H1 (cell line): ENCODE data around the gene GRM7. TPM values are rescaled to one million over a fixed set of nuclear protein-coding genes. Genes with fewer than 3 reads are reported as not detected.

Experiments
- CTCF ChIA-PET: fragments of 300-600 bp; sonication (Branson Sonifier 250); formaldehyde crosslinking; loops from one replicate; lab custom pipeline; 2021; ENCODE audit not compliant: partially characterized antibody; lab: Charles Lee
- POLR2A ChIA-PET: fragments of 300-600 bp; sonication (Branson Sonifier 250); formaldehyde crosslinking; loops from one replicate; lab custom pipeline; 2021; ENCODE audit warnings: inconsistent platforms; ENCODE audit not compliant: partially characterized antibody; lab: Charles Lee
- DNase-seq, 2 experiments: peaks; one replicate each; pipeline versions ENCODE4 v3.0.0 to v3.0.0-alpha.2; 2010 to 2022; ENCODE audit warnings: low spot score in 2 of 2, low read depth in 1 of 2, mixed read lengths in 1 of 2
- FAIRE-seq: peaks from 2 replicates; lab custom pipeline; 2011; peaks lifted over from hg19 to GRCh38; lab: Jason Lieb, UNC
- H2AFZ ChIP-seq: 2 replicates; pipeline ENCODE4 v1.8.1; 2012; ENCODE audit warnings: low read length, inconsistent platforms
- H2AK5ac ChIP-seq: 2 replicates; pipeline ENCODE4 v1.6.1; 2013; ENCODE audit warnings: low read depth, low read length
- H2BK120ac ChIP-seq: replicated peaks from 2 replicates; pipeline ENCODE3; 2013; ENCODE audit warnings: low read depth, low read length, inconsistent platforms
- H2BK12ac ChIP-seq: 2 replicates; pipeline ENCODE4 v1.6.1; 2013; ENCODE audit warnings: low read depth, low read length
- H2BK15ac ChIP-seq: 2 replicates; pipeline ENCODE4 v1.6.1; 2013; ENCODE audit warnings: low read length
- H2BK20ac ChIP-seq: 2 replicates; pipeline ENCODE4 v1.6.1; 2013; ENCODE audit warnings: low read length
- H2BK5ac ChIP-seq: 2 replicates; pipeline ENCODE4 v1.6.1; 2013; ENCODE audit warnings: low read depth, low read length
- H3K14ac ChIP-seq: 2 replicates; pipeline ENCODE4 v1.6.1; 2013; ENCODE audit warnings: inconsistent platforms; ENCODE audit not compliant: insufficient read length
- H3K18ac ChIP-seq: 2 replicates; pipeline ENCODE4 v1.6.1; 2013; ENCODE audit warnings: low read length; ENCODE audit errors: extremely low read depth
- H3K23ac ChIP-seq: 2 replicates; pipeline ENCODE4 v1.6.1; 2013; ENCODE audit warnings: inconsistent platforms; ENCODE audit not compliant: insufficient read length
- H3K23me2 ChIP-seq: 2 replicates; pipeline ENCODE4 v1.6.1; 2013; ENCODE audit warnings: low read depth, low read length
- H3K27ac ChIP-seq: 2 replicates; pipeline ENCODE4 v1.6.1; 2011; ENCODE audit warnings: low read depth, low read length, inconsistent platforms
- H3K27me3 ChIP-seq, 4 experiments: replicated peaks in 1 of 4; 1 replicate in 1 of 4; 2 replicates in 3 of 4; pipeline versions ENCODE4 v1.6.1 to v1.8.1; 2011 to 2013; ENCODE audit warnings: low read length in 3 of 4, mild to moderate bottlenecking in 3 of 4, inconsistent platforms in 2 of 4, mixed read lengths in 2 of 4, moderate library complexity in 1 of 4; ENCODE audit not compliant: control insufficient read depth in 3 of 4, insufficient read depth in 3 of 4; ENCODE audit errors: extremely low read depth in 1 of 4
- H3K36me3 ChIP-seq, 4 experiments: 2 replicates each; pipeline versions ENCODE4 v1.6.1 to v1.8.1; 2011 to 2013; ENCODE audit warnings: mild to moderate bottlenecking in 4 of 4, low read length in 3 of 4, moderate library complexity in 2 of 4, control low read depth in 1 of 4, inconsistent platforms in 1 of 4; ENCODE audit not compliant: insufficient read depth in 4 of 4, control insufficient read depth in 2 of 4
- H3K4ac ChIP-seq: replicated peaks from 2 replicates; pipeline ENCODE3; 2013; ENCODE audit warnings: low read length, low read depth, mixed read lengths, inconsistent platforms; ENCODE audit not compliant: insufficient read length
- H3K4me1 ChIP-seq, 4 experiments: replicated peaks in 1 of 4; 1 replicate in 1 of 4; 2 replicates in 3 of 4; pipeline versions ENCODE4 v1.6.1 to v1.8.1; 2011 to 2013; ENCODE audit warnings: low read length in 3 of 4, inconsistent platforms in 2 of 4, mixed read lengths in 1 of 4; ENCODE audit not compliant: insufficient read depth in 4 of 4, control insufficient read depth in 3 of 4
- H3K4me2 ChIP-seq, 2 experiments: 2 replicates each; pipeline versions ENCODE4 v1.6.1 to v1.8.1; 2011 to 2013; ENCODE audit warnings: low read depth in 2 of 2, low read length in 2 of 2, control low read depth in 1 of 2, inconsistent platforms in 1 of 2, mild to moderate bottlenecking in 1 of 2; ENCODE audit not compliant: insufficient read depth in 1 of 2
- H3K4me3 ChIP-seq, 4 experiments: fragments of 200-600, 300-600 bp in 1 of 4; sonication (generic), shearing (Covaris generic), sonication (Bioruptor Twin) in 1 of 4; 2 replicates each; pipeline versions ENCODE4 v1.5.1 to v1.8.1; 2011 to 2016; ENCODE audit warnings: low read length in 4 of 4, low read depth in 3 of 4, control low read depth in 2 of 4, inconsistent platforms in 2 of 4, mild to moderate bottlenecking in 2 of 4, mixed read lengths in 1 of 4, moderate library complexity in 1 of 4; ENCODE audit not compliant: insufficient read depth in 2 of 4; ENCODE audit errors: extremely low read depth in 1 of 4
- H3K56ac ChIP-seq: replicated peaks from 2 replicates; pipeline ENCODE3; 2013; ENCODE audit warnings: low read depth, mild to moderate bottlenecking, mixed read lengths, low read length, inconsistent platforms; ENCODE audit not compliant: insufficient read length
- H3K79me1 ChIP-seq: 2 replicates; pipeline ENCODE4 v1.6.1; 2013; ENCODE audit warnings: low read depth, low read length, control low read depth
- H3K79me2 ChIP-seq, 2 experiments: 2 replicates each; pipeline versions ENCODE4 v1.6.1 to v1.8.1; 2012 to 2013; ENCODE audit warnings: low read length in 2 of 2, mild to moderate bottlenecking in 2 of 2, inconsistent platforms in 1 of 2; ENCODE audit not compliant: insufficient read depth in 2 of 2, control insufficient read depth in 1 of 2
- H3K9ac ChIP-seq, 4 experiments: replicated peaks in 1 of 4; 1 replicate in 1 of 4; 2 replicates in 3 of 4; pipeline versions ENCODE4 v1.6.1 to v1.8.1; 2011 to 2013; ENCODE audit warnings: low read depth in 3 of 4, low read length in 3 of 4, control low read depth in 2 of 4, mild to moderate bottlenecking in 2 of 4, moderate library complexity in 2 of 4, inconsistent platforms in 1 of 4; ENCODE audit errors: extremely low read depth in 1 of 4
- H3K9me3 ChIP-seq, 2 experiments: 2 replicates each; pipeline versions ENCODE4 v1.6.1 to v1.8.1; 2012 to 2013; ENCODE audit warnings: mild to moderate bottlenecking in 2 of 2, moderate library complexity in 2 of 2, control low read depth in 1 of 2, inconsistent platforms in 1 of 2, low read depth in 1 of 2, low read length in 1 of 2, mixed read lengths in 1 of 2; ENCODE audit not compliant: insufficient read depth in 2 of 2
- H4K20me1 ChIP-seq, 2 experiments: replicated peaks in 1 of 2; 2 replicates each; pipeline versions ENCODE3 to v1.8.1; 2011 to 2013; ENCODE audit warnings: inconsistent platforms in 2 of 2, low read length in 2 of 2, mild to moderate bottlenecking in 1 of 2; ENCODE audit not compliant: insufficient read depth in 2 of 2, control insufficient read depth in 1 of 2
- H4K5ac ChIP-seq: 2 replicates; pipeline ENCODE4 v1.6.1; 2013; ENCODE audit warnings: low read length, low read depth, mixed read lengths, inconsistent platforms; ENCODE audit not compliant: insufficient read length
- H4K8ac ChIP-seq: 2 replicates; pipeline ENCODE4 v1.8.0; 2013; ENCODE audit warnings: mild to moderate bottlenecking, moderate library complexity, low read length, inconsistent platforms; ENCODE audit not compliant: insufficient read depth; ENCODE audit errors: extremely low read depth
- H4K91ac ChIP-seq: replicated peaks from 2 replicates; pipeline ENCODE3; 2013; ENCODE audit warnings: low read length, mixed read lengths, inconsistent platforms; ENCODE audit not compliant: insufficient read length
- CBX8 ChIP-seq: fragments of 300-800, 300-1000 bp; sonication (generic); IDR thresholded peaks from 2 replicates; pipeline ENCODE4 v1.7.1; 2016; ENCODE audit warnings: low read depth, low read length, borderline replicate concordance
- FOSL1 ChIP-seq: IDR thresholded peaks from 2 replicates; pipeline ENCODE4 v1.6.1; 2011; ENCODE audit warnings: mild to moderate bottlenecking, low read depth, low read length, moderate library complexity; ENCODE audit not compliant: insufficient read depth
- JUND ChIP-seq: IDR thresholded peaks from 2 replicates; pipeline ENCODE4 v1.6.1; 2011; ENCODE audit warnings: mild to moderate bottlenecking, improper control_type of control experiment, low read length
- POLR2A ChIP-seq, 2 experiments: IDR thresholded peaks; 1 replicate in 1 of 2; 2 replicates in 1 of 2; pipeline ENCODE4 v1.6.1; 2011; ENCODE audit warnings: low read depth in 2 of 2, low read length in 2 of 2, mild to moderate bottlenecking in 2 of 2; ENCODE audit errors: control extremely low read depth in 1 of 2
- ZNF274 ChIP-seq: IDR thresholded peaks from 2 replicates; pipeline ENCODE4 v1.7.0; 2012; ENCODE audit warnings: low read length, borderline replicate concordance; ENCODE audit errors: extremely low read depth
- WGBS, 2 experiments: shearing (Covaris generic) in 1 of 2; methylation state at CpG; one replicate each; pipeline versions ENCODE4 v1.1.6 to v1.1.7; 2013 to 2015; ENCODE audit warnings: low lambda C conversion rate in 2 of 2, mixed read lengths in 2 of 2, inconsistent platforms in 1 of 2, low coverage in 1 of 2, missing lambda C conversion rate in 1 of 2; ENCODE audit not compliant: insufficient replicate concordance in 2 of 2, insufficient coverage in 1 of 2, insufficient read length in 1 of 2; ENCODE audit errors: extremely low coverage in 1 of 2, missing lambda C conversion rate in 1 of 2; 5-methylcytosine and 5-hydroxymethylcytosine counted together
- polyA plus RNA-seq, 7 experiments: library from polyadenylated mRNA; depleted of rRNA in 3 of 7; stranded (reverse) in 5 of 7; unstranded in 2 of 7; fragments of >200 nt in 5 of 7; fragments of 200-250 nt in 2 of 7; gene quantifications; 1 replicate in 5 of 7; 2 replicates in 1 of 7; 4 replicates in 1 of 7; pipeline versions ENCODE4 v1.2.1 to v1.2.3, GENCODE V29; 2011 to 2013; ENCODE audit warnings: missing spikeins in 2 of 7, mixed read lengths in 2 of 7
- total RNA-seq: library from RNA; stranded (reverse); fragmentation: NEBNext Ultra II Directional; extraction: Animal tissue kit (Norgen Biotek cat#: 25700); gene quantifications from 2 replicates; pipeline ENCODE4 v1.2.1, GENCODE V29; 2021
- TF ChIP-seq, protein P1 (sequence below): IDR thresholded peaks from 2 replicates; pipeline ENCODE4 v1.6.1; 2011; ENCODE audit warnings: low read length, improper control_type of control experiment

The GRM7 gene
- total and polyA plus RNA-seq, 2 of the 8 experiments (the other 6 are each of a cell fraction or from before 2014, with no cell fraction given): 0.17 to 0.24 TPM

DNA sequence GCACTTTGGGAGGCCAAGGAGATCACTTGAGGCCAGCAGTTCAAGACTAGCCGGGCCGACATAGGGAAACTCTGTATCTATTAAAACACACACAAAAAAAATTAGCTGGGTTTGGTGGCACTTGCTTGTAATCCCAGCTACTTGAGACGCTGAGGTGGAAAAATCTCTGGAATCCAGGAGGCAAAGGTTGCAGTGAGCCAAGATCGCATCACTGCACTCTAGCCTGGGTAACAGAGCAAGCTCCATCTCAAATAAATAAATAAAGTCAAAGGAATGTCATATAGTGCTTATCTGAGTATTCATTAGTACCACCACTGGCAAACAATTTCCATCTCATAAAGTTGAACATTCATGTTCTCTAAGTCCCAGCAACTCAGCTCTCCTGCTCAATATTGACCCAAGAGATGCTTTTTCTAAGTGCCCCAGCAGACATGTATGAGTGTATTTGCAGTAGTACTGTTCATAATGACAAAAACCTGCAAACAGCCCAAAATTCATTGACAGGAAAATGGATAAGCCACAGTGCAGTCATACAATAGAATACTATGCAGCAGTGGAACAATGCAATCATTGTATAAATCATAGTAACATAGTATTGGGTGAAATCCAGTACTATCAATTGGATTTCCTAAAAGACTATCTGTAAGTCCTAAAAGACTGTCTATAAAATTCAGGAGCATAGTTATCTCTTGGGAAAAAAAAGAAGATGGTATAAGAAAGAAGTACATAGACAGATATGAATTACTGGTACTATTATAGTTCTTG, 889.2 kb downstream of the GRM7 start:
- WGBS, 2 experiments: 87% methylated on average over 4 of the region's 4 CpGs; no CpG with 5 or more reads in 1 of the 2 experiments
- POLR2A ChIA-PET: no interaction called here
- H3K23ac ChIP-seq: no peak overlapping the region
- no peak overlapping the region for H3K4me2 ChIP-seq
- CTCF ChIA-PET: no interaction called here
- peaks cover 0 to 2% (median 1%) of the 10 kb centered on the region in 4 experiments; a peak in 2 of 7 replicates for H3K4me1 ChIP-seq
- no peak overlapping the region for H2BK12ac ChIP-seq
- H2AK5ac ChIP-seq: no peak overlapping the region
- H3K79me1 ChIP-seq: no peaks in the 10 kb centered on the region; the same call in 1 of the 2 replicates
- no peaks in the 10 kb centered on the region for H3K9me3 ChIP-seq
- no peaks in the 10 kb centered on the region for H3K79me2 ChIP-seq
- H4K8ac ChIP-seq: no peak overlapping the region
- H3K4ac ChIP-seq: no peak overlapping the region
- H4K91ac ChIP-seq: no peak overlapping the region
- no peaks in the 10 kb centered on the region for H3K27me3 ChIP-seq
- H3K14ac ChIP-seq: no peak overlapping the region
- no peak overlapping the region for H3K9ac ChIP-seq
- FAIRE-seq: no peak
- no peak overlapping the region for H2AFZ ChIP-seq
- H4K5ac ChIP-seq: no peak overlapping the region
- no peaks in the 10 kb centered on the region; a peak in 1 of 8 replicates for H3K36me3 ChIP-seq
- H3K27ac ChIP-seq: no peak overlapping the region
- H2BK5ac ChIP-seq: no peak overlapping the region
- no peak overlapping the region for H2BK20ac ChIP-seq
- no peak overlapping the region for H3K4me3 ChIP-seq
- H2BK120ac ChIP-seq: no peak overlapping the region
- H4K20me1 ChIP-seq: no peaks in the 10 kb centered on the region
- no peak overlapping the region for H3K18ac ChIP-seq
- TF ChIP-seq, protein P1, sequence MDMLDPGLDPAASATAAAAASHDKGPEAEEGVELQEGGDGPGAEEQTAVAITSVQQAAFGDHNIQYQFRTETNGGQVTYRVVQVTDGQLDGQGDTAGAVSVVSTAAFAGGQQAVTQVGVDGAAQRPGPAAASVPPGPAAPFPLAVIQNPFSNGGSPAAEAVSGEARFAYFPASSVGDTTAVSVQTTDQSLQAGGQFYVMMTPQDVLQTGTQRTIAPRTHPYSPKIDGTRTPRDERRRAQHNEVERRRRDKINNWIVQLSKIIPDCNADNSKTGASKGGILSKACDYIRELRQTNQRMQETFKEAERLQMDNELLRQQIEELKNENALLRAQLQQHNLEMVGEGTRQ: no peak
- TF ChIP-seq CBX8 (no peak), FOSL1 (no peak), POLR2A (IDR thresholded peaks at IDR 0.05; ENCODE audit: control extremely low read depth in 1 of 2, low read depth in 2 of 2, low read length in 2 of 2) (no peak), ZNF274 (no peak), JUND (no peak)
- TF ChIP-seq, all 59 proteins: peak for 0
- DNase-seq: no peak
- Histone ChIP-seq H3K23me2 (no peaks in the 10 kb centered on the region), H3K56ac (no peak overlapping the region), H2BK15ac (no peak overlapping the region)
